ENCODE results near the gene TRIM45.

TRIM45 gene

GRCh38 chr1:117138561-117138960 lies 17.0 kb upstream of the TRIM45 start:
- Histone ChIP-seq H3K9me2 (replicated peaks; ENCODE audit: insufficient read depth, low read length) (no peaks in the 10 kb centered on the region), H3K4me2 (ENCODE audit: low read depth, low read length, poor library complexity, severe bottlenecking) (no peak overlapping the region), H2AFZ (ENCODE audit: low read depth, low read length, severe bottlenecking) (no peak overlapping the region), H3F3A (ENCODE audit: insufficient read depth) (no peaks in the 10 kb centered on the region), H3K27me3 (ENCODE audit: low read length) (no peaks in the 10 kb centered on the region), H4K20me1 (ENCODE audit: low read depth, low read length) (no peaks in the 10 kb centered on the region), H3K9me3 (ENCODE audit: insufficient read depth, low read length) (no peaks in the 10 kb centered on the region), H3K79me2 (ENCODE audit: insufficient read depth, low read length) (no peaks in the 10 kb centered on the region), H3K9ac (ENCODE audit: low read length) (no peak overlapping the region), H3K36me3 (ENCODE audit: low read length) (no peaks in the 10 kb centered on the region), H3K4me3 (ENCODE audit: insufficient read depth, low read length, poor library complexity, severe bottlenecking) (no peak overlapping the region), H3K27ac (ENCODE audit: low read depth, low read length) (no peak overlapping the region)
- no peak for TF ChIP-seq EZH2phosphoT487 (conservative IDR thresholded peaks at IDR 0.05; ENCODE audit: low read length)
- TF ChIP-seq CTCF (IDR thresholded peaks at IDR 0.05; ENCODE audit: insufficient read depth, low read length, poor library complexity, severe bottlenecking) = no peak

GRCh38 chr1:117138106-117138505 lies 16.6 kb upstream of the TRIM45 start:
- no peaks in the 10 kb centered on the region for H3F3A ChIP-seq (ENCODE audit: insufficient read depth)
- H3K4me2 ChIP-seq (ENCODE audit: low read depth, low read length, poor library complexity, severe bottlenecking) = no peak overlapping the region
- no peak overlapping the region for H2AFZ ChIP-seq (ENCODE audit: low read depth, low read length, severe bottlenecking)
- no peaks in the 10 kb centered on the region for H3K27me3 ChIP-seq (ENCODE audit: low read length)
- H3K9me3 ChIP-seq (ENCODE audit: insufficient read depth, low read length) = no peaks in the 10 kb centered on the region
- H3K27ac ChIP-seq (ENCODE audit: low read depth, low read length) = no peak overlapping the region
- H4K20me1 ChIP-seq (ENCODE audit: low read depth, low read length) = no peaks in the 10 kb centered on the region
- no peaks in the 10 kb centered on the region for H3K79me2 ChIP-seq (ENCODE audit: insufficient read depth, low read length)
- no peak overlapping the region for H3K9ac ChIP-seq (ENCODE audit: low read length)
- no peaks in the 10 kb centered on the region for H3K36me3 ChIP-seq (ENCODE audit: low read length)
- TF ChIP-seq CTCF (IDR thresholded peaks at IDR 0.05; ENCODE audit: insufficient read depth, low read length, poor library complexity, severe bottlenecking) = no peak
- TF ChIP-seq EZH2phosphoT487 (conservative IDR thresholded peaks at IDR 0.05; ENCODE audit: low read length) = no peak
- no peak overlapping the region for H3K4me3 ChIP-seq (ENCODE audit: insufficient read depth, low read length, poor library complexity, severe bottlenecking)
- H3K9me2 ChIP-seq (replicated peaks; ENCODE audit: insufficient read depth, low read length) = no peaks in the 10 kb centered on the region

- no peaks in the 10 kb centered on the region for H3K36me3 ChIP-seq (ENCODE audit: low read length)
- no peaks in the 10 kb centered on the region for H3K9me2 ChIP-seq (replicated peaks; ENCODE audit: insufficient read depth, low read length)
- H3K9me3 ChIP-seq (ENCODE audit: insufficient read depth, low read length) = no peaks in the 10 kb centered on the region
- no peak overlapping the region for H3K4me3 ChIP-seq (ENCODE audit: insufficient read depth, low read length, poor library complexity, severe bottlenecking)
- no peaks in the 10 kb centered on the region for H4K20me1 ChIP-seq (ENCODE audit: low read depth, low read length)
- H3K9ac ChIP-seq (ENCODE audit: low read length) = no peak overlapping the region
- H3K79me2 ChIP-seq (ENCODE audit: insufficient read depth, low read length) = no peaks in the 10 kb centered on the region
- TF ChIP-seq CTCF (IDR thresholded peaks at IDR 0.05; ENCODE audit: insufficient read depth, low read length, poor library complexity, severe bottlenecking) (no peak), EZH2phosphoT487 (conservative IDR thresholded peaks at IDR 0.05; ENCODE audit: low read length) (no peak)
- no peak overlapping the region for H2AFZ ChIP-seq (ENCODE audit: low read depth, low read length, severe bottlenecking)
- H3K27me3 ChIP-seq (ENCODE audit: low read length) = no peaks in the 10 kb centered on the region
- no peak overlapping the region for H3K27ac ChIP-seq (ENCODE audit: low read depth, low read length)
- H3K4me2 ChIP-seq (ENCODE audit: low read depth, low read length, poor library complexity, severe bottlenecking) = no peak overlapping the region
- no peaks in the 10 kb centered on the region for H3F3A ChIP-seq (ENCODE audit: insufficient read depth)
Measured at GRCh38 chr1:117137281-117137855, 15.8 kb upstream of the TRIM45 start.

All from SU-DHL-6 (cell line).